Ishikawa (cell line): Measurements from ENCODE around the gene TBC1D8.

Experiments used
- CEBPB ChIP-seq: IDR thresholded peaks from 2 replicates; pipeline ENCODE4 v1.6.1; 2012
- CREB1 ChIP-seq: IDR thresholded peaks from 2 replicates; pipeline ENCODE4 v1.6.1; 2012; ENCODE audit warnings: low read depth
- EGR1 ChIP-seq: IDR thresholded peaks from 2 replicates; pipeline ENCODE4 v1.6.1; 2012
- EP300 ChIP-seq: IDR thresholded peaks from 2 replicates; pipeline ENCODE4 v1.6.1; 2012; ENCODE audit warnings: borderline replicate concordance
- MAX ChIP-seq: IDR thresholded peaks from 2 replicates; pipeline ENCODE4 v1.6.1; 2012
- NFIC ChIP-seq: IDR thresholded peaks from 2 replicates; pipeline ENCODE4 v1.6.1; 2012
- RAD21 ChIP-seq: IDR thresholded peaks from 2 replicates; pipeline ENCODE4 v1.6.1; 2012; ENCODE audit warnings: low read depth
- REST ChIP-seq: IDR thresholded peaks from 2 replicates; pipeline ENCODE4 v1.6.1; 2012; ENCODE audit warnings: low read depth, mild to moderate bottlenecking
- TAF1 ChIP-seq: IDR thresholded peaks from 2 replicates; pipeline ENCODE4 v1.6.1; 2012; ENCODE audit warnings: low read depth, mild to moderate bottlenecking
- TCF12 ChIP-seq: IDR thresholded peaks from 2 replicates; pipeline ENCODE4 v1.6.1; 2012; ENCODE audit warnings: low read depth
- TEAD4 ChIP-seq: IDR thresholded peaks from 2 replicates; pipeline ENCODE4 v1.6.1; 2012
- USF1 ChIP-seq: IDR thresholded peaks from 2 replicates; pipeline ENCODE4 v1.6.1; 2012
- YY1 ChIP-seq: IDR thresholded peaks from 2 replicates; pipeline ENCODE4 v1.6.1; 2012; ENCODE audit warnings: low read depth

- TF ChIP-seq CEBPB (no peak), MAX (no peak), REST (no peak), EP300 (no peak), TAF1 (no peak), USF1 (no peak), CREB1 (no peak), YY1 (no peak), TEAD4 (no peak), NFIC (no peak), RAD21 (no peak), TCF12 (no peak), EGR1 (no peak)
Measured at GRCh38 chr2:101168706-101169105, 17.5 kb upstream of the TBC1D8 start.
